Astrocyte (in vitro differentiated cells and primary cell): Measurements from ENCODE around the gene PPA1. TPM values are rescaled to one million over a fixed set of nuclear protein-coding genes. Genes with fewer than 3 reads are reported as not detected.
A peak's percentile ranks its signal among the peaks of the same experiment; 100 is the strongest.

Experiments used
- DNase-seq: peaks from one replicate; pipeline ENCODE4 v3.0.0-alpha.2; 2010; ENCODE audit warnings: low read depth
- FAIRE-seq: peaks from 2 replicates; lab custom pipeline; 2011; peaks lifted over from hg19 to GRCh38; lab: Jason Lieb, UNC
- H2AFZ ChIP-seq: 2 replicates; pipeline ENCODE4 v1.6.0; 2012; ENCODE audit warnings: low read depth, low read length, inconsistent platforms
- H3K27ac ChIP-seq: 2 replicates; pipeline ENCODE4 v1.5.1; 2011; ENCODE audit warnings: low read depth, low read length, inconsistent platforms
- H3K27me3 ChIP-seq: 2 replicates; pipeline ENCODE4 v1.6.0; 2011; ENCODE audit warnings: low read length, inconsistent platforms; ENCODE audit not compliant: insufficient read depth
- H3K36me3 ChIP-seq: 2 replicates; pipeline ENCODE4 v1.5.1; 2011; ENCODE audit warnings: low read length, inconsistent platforms; ENCODE audit not compliant: insufficient read depth
- H3K4me1 ChIP-seq: 2 replicates; pipeline ENCODE4 v1.5.1; 2011; ENCODE audit warnings: low read length, inconsistent platforms; ENCODE audit not compliant: insufficient read depth
- H3K4me2 ChIP-seq: 2 replicates; pipeline ENCODE4 v1.6.0; 2012; ENCODE audit warnings: low read length, inconsistent platforms
- H3K4me3 ChIP-seq: 2 replicates; pipeline ENCODE4 v1.5.1; 2011; ENCODE audit warnings: low read depth, mild to moderate bottlenecking, low read length, inconsistent platforms; ENCODE audit not compliant: insufficient read depth
- H3K79me2 ChIP-seq: 2 replicates; pipeline ENCODE4 v1.6.0; 2012; ENCODE audit warnings: mild to moderate bottlenecking, low read length, inconsistent platforms; ENCODE audit not compliant: insufficient read depth
- H3K9ac ChIP-seq: 2 replicates; pipeline ENCODE4 v1.6.0; 2012; ENCODE audit warnings: mild to moderate bottlenecking, low read length, inconsistent platforms
- H3K9me3 ChIP-seq: 2 replicates; pipeline ENCODE4 v1.5.1; 2012; ENCODE audit warnings: low read depth, mild to moderate bottlenecking, low read length, inconsistent platforms; ENCODE audit not compliant: insufficient read depth
- H4K20me1 ChIP-seq: 2 replicates; pipeline ENCODE4 v1.6.0; 2012; ENCODE audit warnings: low read length, inconsistent platforms; ENCODE audit not compliant: insufficient read depth
- H3K27ac Mint-ChIP-seq: one replicate; pipeline ENCODE4 v1.8.0; 2021; ENCODE audit warnings: mild to moderate bottlenecking, mixed read lengths; ENCODE audit not compliant: unreplicated experiment
- H3K27me3 Mint-ChIP-seq: one replicate; pipeline ENCODE4 v1.8.0; 2021; ENCODE audit warnings: low read depth, mixed read lengths; ENCODE audit not compliant: unreplicated experiment
- H3K36me3 Mint-ChIP-seq: one replicate; pipeline ENCODE4 v1.8.0; 2021; ENCODE audit warnings: low read depth, mixed read lengths; ENCODE audit not compliant: unreplicated experiment
- H3K4me1 Mint-ChIP-seq: one replicate; pipeline ENCODE4 v1.8.0; 2021; ENCODE audit warnings: low read depth, mixed read lengths; ENCODE audit not compliant: unreplicated experiment
- H3K4me3 Mint-ChIP-seq: one replicate; pipeline ENCODE4 v1.8.0; 2021; ENCODE audit warnings: mild to moderate bottlenecking, moderate library complexity, mixed read lengths; ENCODE audit not compliant: unreplicated experiment
- H3K9me3 Mint-ChIP-seq: one replicate; pipeline ENCODE4 v1.8.0; 2021; ENCODE audit warnings: mild to moderate bottlenecking, mixed read lengths; ENCODE audit not compliant: unreplicated experiment
- EZH2 ChIP-seq: IDR thresholded peaks from 2 replicates; pipeline ENCODE4 v1.6.1; 2012; ENCODE audit warnings: mild to moderate bottlenecking, low read length, inconsistent platforms; ENCODE audit not compliant: insufficient read depth
- total RNA-seq: library from RNA; stranded (reverse); gene quantifications from 2 replicates; pipeline ENCODE4 v1.2.1, GENCODE V29; 2021
- TF ChIP-seq, protein P1 (sequence below): IDR thresholded peaks from 2 replicates; pipeline ENCODE4 v1.5.1; 2011; ENCODE audit warnings: low read depth, mild to moderate bottlenecking, inconsistent platforms, low read length, moderate library complexity; ENCODE audit not compliant: insufficient read depth

Gene PPA1
- total RNA-seq, 1 donor from 2014 or later: 108 TPM

DNA sequence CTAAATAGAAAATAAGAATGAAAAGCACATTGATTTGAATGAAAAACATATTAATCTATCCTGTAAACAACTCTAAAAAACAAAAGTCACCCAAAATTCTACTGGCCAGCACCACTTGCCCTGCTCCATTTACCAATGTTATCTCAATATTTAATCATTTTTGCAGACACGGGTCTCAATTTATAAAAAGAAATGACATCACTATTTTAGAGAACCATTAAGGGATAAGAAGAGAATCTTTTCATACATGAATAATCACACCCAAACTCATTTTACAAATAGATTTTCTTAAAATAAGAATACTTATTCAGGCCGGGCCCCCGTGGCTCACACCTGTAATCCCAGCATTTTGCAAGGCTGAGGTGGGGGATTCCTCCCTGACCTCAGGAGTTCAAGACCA, 66.8 kb downstream of the PPA1 start:
- Histone ChIP-seq H4K20me1 (peaks cover 83% of the 10 kb centered on the region), H3K36me3 (peaks cover 33% of the 10 kb centered on the region), H3K4me1 (peaks cover 14% of the 10 kb centered on the region), H3K4me3 (no peak overlapping the region), H3K4me2 (no peak overlapping the region), H3K27ac (no peak overlapping the region), H3K9ac (no peak overlapping the region), H3K79me2 (peaks cover 88% of the 10 kb centered on the region), H3K27me3 (no peaks in the 10 kb centered on the region), H2AFZ (no peak overlapping the region), H3K9me3 (no peaks in the 10 kb centered on the region)
- no peaks in the 10 kb centered on the region for H3K9me3 Mint-ChIP-seq
- no peak for DNase-seq
- peak overlapping the region; percentile 36 for H3K4me3 Mint-ChIP-seq
- TF ChIP-seq, protein P1, sequence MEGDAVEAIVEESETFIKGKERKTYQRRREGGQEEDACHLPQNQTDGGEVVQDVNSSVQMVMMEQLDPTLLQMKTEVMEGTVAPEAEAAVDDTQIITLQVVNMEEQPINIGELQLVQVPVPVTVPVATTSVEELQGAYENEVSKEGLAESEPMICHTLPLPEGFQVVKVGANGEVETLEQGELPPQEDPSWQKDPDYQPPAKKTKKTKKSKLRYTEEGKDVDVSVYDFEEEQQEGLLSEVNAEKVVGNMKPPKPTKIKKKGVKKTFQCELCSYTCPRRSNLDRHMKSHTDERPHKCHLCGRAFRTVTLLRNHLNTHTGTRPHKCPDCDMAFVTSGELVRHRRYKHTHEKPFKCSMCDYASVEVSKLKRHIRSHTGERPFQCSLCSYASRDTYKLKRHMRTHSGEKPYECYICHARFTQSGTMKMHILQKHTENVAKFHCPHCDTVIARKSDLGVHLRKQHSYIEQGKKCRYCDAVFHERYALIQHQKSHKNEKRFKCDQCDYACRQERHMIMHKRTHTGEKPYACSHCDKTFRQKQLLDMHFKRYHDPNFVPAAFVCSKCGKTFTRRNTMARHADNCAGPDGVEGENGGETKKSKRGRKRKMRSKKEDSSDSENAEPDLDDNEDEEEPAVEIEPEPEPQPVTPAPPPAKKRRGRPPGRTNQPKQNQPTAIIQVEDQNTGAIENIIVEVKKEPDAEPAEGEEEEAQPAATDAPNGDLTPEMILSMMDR: no peak
- no peak for TF ChIP-seq EZH2
- peaks cover 6% of the 10 kb centered on the region for H3K36me3 Mint-ChIP-seq
- peak overlapping the region; percentile 15 for H3K27ac Mint-ChIP-seq
- H3K4me1 Mint-ChIP-seq: peaks cover 45% of the 10 kb centered on the region
- H3K27me3 Mint-ChIP-seq: no peaks in the 10 kb centered on the region
- FAIRE-seq: no peak

DNA sequence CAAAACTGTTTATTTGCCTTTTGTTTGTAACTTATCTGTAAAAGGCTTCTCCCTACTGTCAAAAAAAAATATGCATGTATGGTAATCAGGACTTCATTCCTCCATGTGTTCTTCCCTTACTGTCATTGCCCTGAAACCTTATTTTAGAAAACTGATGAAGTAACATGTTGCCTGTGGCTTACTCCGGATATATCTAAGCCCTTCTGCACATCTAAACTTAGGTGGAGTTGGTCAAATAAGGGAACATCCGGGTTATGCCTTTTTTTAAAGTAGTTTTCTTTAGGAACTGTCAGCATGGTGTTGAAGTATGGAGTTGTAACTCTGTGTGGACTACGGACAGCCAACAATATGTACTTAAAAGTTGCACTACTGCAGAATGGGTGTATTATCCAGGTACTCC, 69.1 kb downstream of the PPA1 start:
- Histone ChIP-seq H3K4me3 (no peak overlapping the region), H3K9me3 (no peaks in the 10 kb centered on the region), H4K20me1 (peaks cover 95% of the 10 kb centered on the region), H3K27ac (no peak overlapping the region), H3K79me2 (peaks cover 98% of the 10 kb centered on the region), H3K27me3 (no peaks in the 10 kb centered on the region), H3K4me2 (no peak overlapping the region), H2AFZ (no peak overlapping the region), H3K4me1 (peaks cover 14% of the 10 kb centered on the region), H3K36me3 (peaks cover 47% of the 10 kb centered on the region), H3K9ac (no peak overlapping the region)
- H3K9me3 Mint-ChIP-seq: no peaks in the 10 kb centered on the region
- DNase-seq: no peak
- no peak for FAIRE-seq
- peaks cover 50% of the 10 kb centered on the region for H3K4me1 Mint-ChIP-seq
- no peak overlapping the region for H3K4me3 Mint-ChIP-seq
- H3K27ac Mint-ChIP-seq: no peak overlapping the region
- TF ChIP-seq, protein P1: no peak
- no peak for TF ChIP-seq EZH2
- no peaks in the 10 kb centered on the region for H3K27me3 Mint-ChIP-seq
- peaks cover 10% of the 10 kb centered on the region for H3K36me3 Mint-ChIP-seq

- Histone ChIP-seq H3K4me1 (peaks cover 14% of the 10 kb centered on the region), H3K4me3 (no peak overlapping the region), H3K36me3 (peaks cover 53% of the 10 kb centered on the region), H3K9ac (no peak overlapping the region), H3K27ac (no peak overlapping the region), H4K20me1 (peaks cover 93% of the 10 kb centered on the region), H3K4me2 (no peak overlapping the region), H3K27me3 (no peaks in the 10 kb centered on the region), H2AFZ (no peak overlapping the region), H3K9me3 (no peaks in the 10 kb centered on the region), H3K79me2 (peaks cover 98% of the 10 kb centered on the region)
- H3K27ac Mint-ChIP-seq: peak overlapping the region; percentile 38
- H3K36me3 Mint-ChIP-seq: peaks cover 10% of the 10 kb centered on the region
- H3K4me3 Mint-ChIP-seq: no peak overlapping the region
- FAIRE-seq (no peak), DNase-seq (no peak)
- H3K9me3 Mint-ChIP-seq: no peaks in the 10 kb centered on the region
- H3K4me1 Mint-ChIP-seq: peaks cover 46% of the 10 kb centered on the region
- no peaks in the 10 kb centered on the region for H3K27me3 Mint-ChIP-seq
- TF ChIP-seq EZH2: no peak
- TF ChIP-seq, protein P1: no peak
These were observed 69.8 kb downstream of the PPA1 start for GRCh38 chr10:70163448-70163847.
